LNCaP clone FGC (cell line): ENCODE results near the gene C20orf173.
"Not testable (repeated sequence)": the region's sequence is repeated elsewhere in the genome, so short reads cannot be mapped to it uniquely, and the experiment has no call there.

Source experiments
- DNase-seq: peaks from one replicate; pipeline ENCODE4 v3.0.0-alpha.2; 2011; ENCODE audit warnings: low read depth
- H3K4me3 ChIP-seq: 2 replicates; pipeline ENCODE4 v1.5.1; 2011; ENCODE audit warnings: mild to moderate bottlenecking, low read depth, low read length, control low read depth
- CTCF ChIP-seq: IDR thresholded peaks from 2 replicates; pipeline ENCODE4 v1.5.1; 2012; ENCODE audit warnings: mild to moderate bottlenecking; ENCODE audit not compliant: control insufficient read depth, insufficient read depth; ENCODE audit errors: extremely low read depth

C20orf173 gene

GRCh38 chr20:35552914-35553313 is 23.5 kb upstream of the C20orf173 start:
- TF ChIP-seq CTCF: no peak
- DNase-seq: no peak
- no peak overlapping the region for H3K4me3 ChIP-seq

GRCh38 chr20:35551503-35551902 is 22.1 kb upstream of the C20orf173 start:
- no peak for TF ChIP-seq CTCF
- no peak for DNase-seq
- no peak overlapping the region for H3K4me3 ChIP-seq

GRCh38 chr20:35547329-35547728 is 17.9 kb upstream of the C20orf173 start:
- no peak for DNase-seq
- H3K4me3 ChIP-seq: no peak overlapping the region
- no peak for TF ChIP-seq CTCF

- H3K4me3 ChIP-seq: no peak overlapping the region
- no peak for DNase-seq
- no peak for TF ChIP-seq CTCF
Observed at GRCh38 chr20:35546127-35546526, 16.7 kb upstream of the C20orf173 start.

GRCh38 chr20:35544941-35545340 is 15.5 kb upstream of the C20orf173 start:
- DNase-seq, H3K4me3 ChIP-seq: not testable (repeated sequence)

GRCh38 chr20:35544436-35544835 is 15.0 kb upstream of the C20orf173 start:
- no peak for TF ChIP-seq CTCF

GRCh38 chr20:35542990-35543389 is 13.5 kb upstream of the C20orf173 start:
- H3K4me3 ChIP-seq: peak overlapping the region; percentile 97
- no peak for TF ChIP-seq CTCF
- DNase-seq: no peak

More at GRCh38 chr20:35544436-35544835, 15.0 kb upstream of the C20orf173 start:
- no peak overlapping the region for H3K4me3 ChIP-seq
- no peak for DNase-seq
